DND-41 (cell line): ENCODE data around the gene VPS16.

Experiments used
- CTCF ChIP-seq: IDR thresholded peaks from 2 replicates; pipeline ENCODE4 v1.5.1; 2012; ENCODE audit warnings: borderline replicate concordance, low read length, moderate library complexity, mild to moderate bottlenecking; ENCODE audit not compliant: poor library complexity, severe bottlenecking; ENCODE audit errors: extremely low read depth
- EZH2 ChIP-seq: IDR thresholded peaks from 3 replicates; pipeline ENCODE4 v1.6.1; 2012; ENCODE audit warnings: borderline replicate concordance, low read depth, mild to moderate bottlenecking, moderate library complexity, low read length, inconsistent platforms; ENCODE audit not compliant: severe bottlenecking

DNA sequence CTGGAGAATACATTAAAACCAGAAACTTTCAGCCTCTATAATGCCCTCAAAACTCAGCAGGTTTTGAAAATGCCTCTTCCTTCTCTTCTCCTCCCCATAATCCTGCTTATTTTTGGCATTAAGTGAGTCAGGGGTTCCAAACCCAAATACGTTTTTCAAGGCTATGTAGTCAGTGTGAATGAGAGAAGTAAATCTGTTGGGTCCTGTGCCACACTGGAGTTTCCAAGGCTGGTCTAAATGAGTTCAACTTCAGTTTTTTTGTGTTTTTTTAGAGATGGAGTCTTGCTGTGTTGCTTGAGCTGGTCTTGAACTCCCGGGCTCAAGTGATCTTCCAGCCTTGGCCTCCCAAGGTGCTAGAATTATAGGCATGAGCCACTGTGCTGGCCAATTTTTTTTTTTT, 53.7 kb downstream of the VPS16 start:
- no peak for TF ChIP-seq EZH2
- no peak for TF ChIP-seq CTCF
